Activated naive CD4-positive, alpha-beta T cell (primary cell): ENCODE measurements around the gene DOLK.

Experiments
- DNase-seq, 4 experiments: peaks; one replicate each; lab custom pipeline; 2025; lab: John Stamatoyannopoulos, UW

The DOLK gene

GRCh38 chr9:128906741-128907140 is 40.7 kb downstream of the DOLK start:
- no peak for DNase-seq

GRCh38 chr9:128905964-128906363 is 41.4 kb downstream of the DOLK start:
- DNase-seq, result no peak

GRCh38 chr9:128903871-128904620 is 43.4 kb downstream of the DOLK start:
- DNase-seq, result no peak

- DNase-seq, result no peak
Measured at GRCh38 chr9:128903079-128903461, 44.3 kb downstream of the DOLK start.

- DNase-seq, result peak; percentile 40 to 87 (median 65)
Measured at GRCh38 chr9:128902351-128903078, 44.9 kb downstream of the DOLK start.

- DNase-seq, result no peak
Measured at GRCh38 chr9:128901822-128902221, 45.6 kb downstream of the DOLK start.

- DNase-seq, result no peak
Measured at GRCh38 chr9:128901379-128901778, 46.0 kb downstream of the DOLK start.

- no peak for DNase-seq
Measured at GRCh38 chr9:128899566-128900322, 47.7 kb downstream of the DOLK start.

GRCh38 chr9:128898845-128899565 is 48.4 kb downstream of the DOLK start:
- DNase-seq, result no peak

GRCh38 chr9:128898382-128898781 is 49.0 kb downstream of the DOLK start:
- no peak for DNase-seq

GRCh38 chr9:128895556-128895955 is 51.8 kb downstream of the DOLK start:
- DNase-seq, result no peak
